Parathyroid adenoma (tissue), 2 donors: Measurements from ENCODE around the gene GPR171.
"Not testable (repeated sequence)": the region's sequence is repeated elsewhere in the genome, so short reads cannot be mapped to it uniquely, and the experiment has no call there.

Source experiments
- H2AFZ ChIP-seq: fragments of 300-600 bp; sonication (generic); one replicate; pipeline ENCODE4 v1.7.0; 2017; ENCODE audit warnings: antibody characterized with exemption, mild to moderate bottlenecking
- H3K27ac ChIP-seq: fragments of 300-600 bp; sonication (generic); one replicate; pipeline ENCODE4 v1.7.0; 2017
- H3K27me3 ChIP-seq: fragments of 300-600 bp; sonication (generic); one replicate; pipeline ENCODE4 v1.7.0; 2017; ENCODE audit warnings: low read length; ENCODE audit not compliant: control insufficient read depth, insufficient read depth
- H3K36me3 ChIP-seq: fragments of 300-600 bp; sonication (generic); one replicate; pipeline ENCODE4 v1.7.0; 2017; ENCODE audit warnings: low read length; ENCODE audit not compliant: control insufficient read depth, insufficient read depth
- H3K4me1 ChIP-seq: fragments of 300-600 bp; sonication (generic); one replicate; pipeline ENCODE4 v1.7.0; 2017; ENCODE audit warnings: control low read depth
- H3K4me2 ChIP-seq: fragments of 300-600 bp; sonication (generic); one replicate; pipeline ENCODE4 v1.7.0; 2017; ENCODE audit warnings: low read length
- H3K4me3 ChIP-seq: fragments of 300-600 bp; sonication (generic); one replicate; pipeline ENCODE4 v1.7.0; 2017; ENCODE audit warnings: low read depth, low read length
- H3K79me2 ChIP-seq: fragments of 300-600 bp; sonication (generic); one replicate; pipeline ENCODE4 v1.7.0; 2017; ENCODE audit warnings: control low read depth
- H3K9ac ChIP-seq: fragments of 300-600 bp; sonication (generic); one replicate; pipeline ENCODE4 v1.7.0; 2017; ENCODE audit warnings: mild to moderate bottlenecking
- H3K9me3 ChIP-seq: fragments of 300-600 bp; sonication (generic); one replicate; pipeline ENCODE4 v1.7.0; 2017; ENCODE audit warnings: low read length; ENCODE audit not compliant: control insufficient read depth
- TF ChIP-seq, protein P1 (sequence below): fragments of 300-600 bp; sonication (generic); IDR thresholded peaks from one replicate; pipeline ENCODE4 v1.7.0; 2017; ENCODE audit warnings: antibody characterized with exemption, mild to moderate bottlenecking
- donor health status: primary hyperparathyroidism.

GPR171 gene

GRCh38 chr3:151178208-151178845 lies 24.7 kb downstream of the GPR171 start:
- Histone ChIP-seq H3K79me2 (no peaks in the 10 kb centered on the region), H3K9me3 (no peaks in the 10 kb centered on the region), H3K4me1 (peaks cover 11% of the 10 kb centered on the region), H2AFZ (no peak overlapping the region), H3K4me3 (no peak overlapping the region), H3K36me3 (no peaks in the 10 kb centered on the region), H3K27me3 (no peaks in the 10 kb centered on the region), H3K4me2 (no peak overlapping the region), H3K27ac (no peak overlapping the region), H3K9ac (no peak overlapping the region)
- TF ChIP-seq, protein P1, sequence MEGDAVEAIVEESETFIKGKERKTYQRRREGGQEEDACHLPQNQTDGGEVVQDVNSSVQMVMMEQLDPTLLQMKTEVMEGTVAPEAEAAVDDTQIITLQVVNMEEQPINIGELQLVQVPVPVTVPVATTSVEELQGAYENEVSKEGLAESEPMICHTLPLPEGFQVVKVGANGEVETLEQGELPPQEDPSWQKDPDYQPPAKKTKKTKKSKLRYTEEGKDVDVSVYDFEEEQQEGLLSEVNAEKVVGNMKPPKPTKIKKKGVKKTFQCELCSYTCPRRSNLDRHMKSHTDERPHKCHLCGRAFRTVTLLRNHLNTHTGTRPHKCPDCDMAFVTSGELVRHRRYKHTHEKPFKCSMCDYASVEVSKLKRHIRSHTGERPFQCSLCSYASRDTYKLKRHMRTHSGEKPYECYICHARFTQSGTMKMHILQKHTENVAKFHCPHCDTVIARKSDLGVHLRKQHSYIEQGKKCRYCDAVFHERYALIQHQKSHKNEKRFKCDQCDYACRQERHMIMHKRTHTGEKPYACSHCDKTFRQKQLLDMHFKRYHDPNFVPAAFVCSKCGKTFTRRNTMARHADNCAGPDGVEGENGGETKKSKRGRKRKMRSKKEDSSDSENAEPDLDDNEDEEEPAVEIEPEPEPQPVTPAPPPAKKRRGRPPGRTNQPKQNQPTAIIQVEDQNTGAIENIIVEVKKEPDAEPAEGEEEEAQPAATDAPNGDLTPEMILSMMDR: no peak

- Histone ChIP-seq H3K4me3 (no peak overlapping the region), H3K36me3 (no peaks in the 10 kb centered on the region), H3K79me2 (no peaks in the 10 kb centered on the region), H3K27ac (no peak overlapping the region), H3K4me2 (no peak overlapping the region), H3K27me3 (no peaks in the 10 kb centered on the region), H3K9me3 (no peaks in the 10 kb centered on the region), H2AFZ (no peak overlapping the region), H3K9ac (no peak overlapping the region), H3K4me1 (peaks cover 3% of the 10 kb centered on the region)
- TF ChIP-seq, protein P1: no peak
Measured at GRCh38 chr3:151175952-151176351, 27.1 kb downstream of the GPR171 start.

- Histone ChIP-seq H3K4me1 (peaks cover under 1% of the 10 kb centered on the region), H3K4me2 (no peak overlapping the region), H3K27ac (no peak overlapping the region), H3K4me3 (no peak overlapping the region), H2AFZ (no peak overlapping the region), H3K36me3 (no peaks in the 10 kb centered on the region), H3K9me3 (no peaks in the 10 kb centered on the region), H3K9ac (no peak overlapping the region), H3K27me3 (no peaks in the 10 kb centered on the region), H3K79me2 (no peaks in the 10 kb centered on the region)
- TF ChIP-seq, protein P1: no peak
Measured at GRCh38 chr3:151174351-151174750, 28.7 kb downstream of the GPR171 start.

- Histone ChIP-seq H3K27ac (no peak overlapping the region), H3K4me3 (no peak overlapping the region)
Measured at GRCh38 chr3:151171145-151171757, 31.8 kb downstream of the GPR171 start.

DNA sequence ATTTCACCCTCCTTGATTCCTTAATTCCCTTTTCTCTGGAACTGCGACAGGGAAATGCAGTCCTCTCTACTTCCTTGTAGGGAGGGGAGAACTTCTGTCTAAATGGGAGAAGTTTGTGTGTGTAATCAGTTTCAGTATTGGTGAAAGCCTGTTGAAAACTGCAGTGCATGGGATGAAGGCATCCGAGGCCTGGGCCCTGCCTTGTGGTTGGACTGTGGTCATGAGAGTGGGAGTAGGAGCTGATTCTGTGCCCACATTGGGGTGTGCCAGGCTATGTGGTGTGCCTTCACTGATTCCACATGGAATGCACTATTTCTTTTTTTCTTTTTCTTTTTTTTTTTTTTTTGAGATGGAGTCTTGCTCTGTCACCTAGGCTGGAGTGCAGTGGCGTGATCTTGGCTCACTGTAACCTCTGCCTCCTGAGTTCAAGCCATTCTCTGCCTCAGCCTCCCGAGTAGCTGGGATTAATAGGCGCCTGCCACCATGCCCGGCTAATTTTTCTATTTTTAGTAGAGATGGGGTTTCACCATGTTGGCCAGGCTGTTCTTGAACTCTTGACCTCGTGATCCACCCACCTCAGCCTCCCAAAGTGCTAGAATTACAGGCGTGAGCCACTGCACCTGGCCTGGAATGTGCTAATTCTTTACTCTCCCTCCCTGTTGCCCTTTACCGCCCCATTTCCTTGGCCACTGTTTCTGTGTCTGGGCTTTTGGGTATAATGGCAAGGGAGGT lies 32.9 kb downstream of the GPR171 start:
- not testable (repeated sequence) for H3K36me3 ChIP-seq, H2AFZ ChIP-seq, H3K4me3 ChIP-seq, H3K27me3 ChIP-seq, H3K9me3 ChIP-seq, H3K4me2 ChIP-seq, H3K27ac ChIP-seq, H3K9ac ChIP-seq, H3K4me1 ChIP-seq, H3K79me2 ChIP-seq

More at GRCh38 chr3:151171145-151171757, 31.8 kb downstream of the GPR171 start:
- no peaks in the 10 kb centered on the region for H3K4me1 ChIP-seq
- no peaks in the 10 kb centered on the region for H3K9me3 ChIP-seq
- no peaks in the 10 kb centered on the region for H3K36me3 ChIP-seq
- TF ChIP-seq, protein P1: no peak
- no peaks in the 10 kb centered on the region for H3K79me2 ChIP-seq
- no peak overlapping the region for H3K9ac ChIP-seq
- no peak overlapping the region for H3K4me2 ChIP-seq
- no peaks in the 10 kb centered on the region for H3K27me3 ChIP-seq
- no peak overlapping the region for H2AFZ ChIP-seq
